Nasal cavity respiratory epithelium epithelial cell of viscerocranial mucosa (primary cell): ENCODE results near the gene DOC2A. TPM values are rescaled to one million over a fixed set of nuclear protein-coding genes. Genes with fewer than 3 reads are reported as not detected.

Experiments used
- total RNA-seq: library from RNA; depleted of rRNA; stranded (reverse); fragments of >200 nt; gene quantifications from 2 replicates; pipeline ENCODE4 v1.2.3, GENCODE V29; 2014

DOC2A gene
- total RNA-seq: 0.21 TPM in 1 of 2 replicates, not detected in the other

DNA sequence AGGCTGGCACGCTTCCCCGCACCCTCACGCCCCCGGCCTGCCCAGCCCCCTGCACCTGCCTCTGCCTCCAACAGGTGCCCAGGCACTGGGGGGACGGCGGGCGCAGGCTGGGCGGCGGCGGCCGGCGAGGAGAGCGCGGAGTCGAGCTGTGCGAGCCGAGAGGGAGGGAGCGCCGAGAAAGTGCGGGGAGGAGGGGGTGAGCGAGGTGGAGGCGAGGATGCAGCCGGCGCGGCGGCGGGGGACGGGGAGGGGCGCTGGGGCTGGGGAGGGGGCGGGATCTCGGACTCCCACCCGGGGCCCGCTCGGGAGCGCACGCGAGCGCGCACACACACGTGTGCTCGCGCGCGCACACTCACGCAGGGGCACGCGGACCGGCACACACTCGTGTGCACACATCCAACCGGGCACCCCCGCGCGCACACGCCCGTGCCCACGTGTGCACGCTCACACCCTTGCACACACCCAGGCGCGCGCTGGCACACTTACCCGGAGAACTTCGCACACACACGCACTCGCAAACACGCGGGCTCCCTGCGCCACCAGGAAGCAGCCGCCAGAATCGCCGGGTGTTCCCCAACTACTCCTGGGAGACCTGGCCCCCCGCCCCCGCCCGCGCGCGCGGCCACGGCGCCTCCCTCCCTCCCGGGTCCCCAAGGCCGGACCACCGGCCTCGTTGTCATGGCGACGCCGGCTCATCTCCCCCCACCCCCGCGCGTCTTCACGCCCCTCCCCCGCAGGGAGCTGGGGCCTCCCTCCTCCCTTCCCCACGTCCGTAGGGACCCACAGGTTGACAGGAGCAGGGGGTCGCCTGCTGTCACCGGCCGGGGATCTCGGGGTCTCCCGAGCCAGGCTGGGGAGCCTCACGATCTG, at the start of gene DOC2A:
Gene DOC2A (minus strand): TSS at position 184 of the 870 bp plus-strand sequence. CDS start 805 bp downstream, outside the sequence.

DNA sequence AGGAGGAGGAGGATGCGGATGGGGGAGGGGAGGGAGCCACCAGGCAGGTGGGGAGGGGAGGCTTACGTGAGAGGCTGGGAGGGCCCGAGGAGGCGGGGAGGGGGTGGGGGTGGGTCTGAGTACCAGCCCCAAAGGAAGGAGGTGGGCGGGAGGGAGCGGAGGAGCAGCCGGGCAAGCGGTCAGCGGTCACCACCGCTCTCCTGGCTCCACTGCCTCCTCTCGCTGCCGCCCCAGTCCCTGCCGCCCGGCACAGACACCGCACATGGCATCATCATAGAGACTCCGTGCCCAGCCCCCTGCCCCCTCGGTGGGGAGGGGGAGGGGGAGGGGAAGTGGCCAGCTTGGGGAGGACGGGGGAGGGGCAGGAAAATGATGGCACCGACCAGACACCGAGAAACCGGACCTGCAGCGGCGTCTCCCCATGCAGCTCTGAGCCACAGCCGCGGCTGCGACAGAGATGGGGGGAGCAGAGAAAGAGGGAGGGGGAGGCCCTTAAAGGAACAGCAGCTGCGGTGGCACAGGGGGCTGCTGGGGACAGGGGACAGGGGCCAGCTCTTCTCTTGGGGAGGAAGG, 20.1 kb upstream of the DOC2A start, which contains the start of gene TLCD3B:
Gene TLCD3B (minus strand): TSS at position 431 of the 573 bp plus-strand sequence. CDS start 744 bp downstream, outside the sequence.

DNA sequence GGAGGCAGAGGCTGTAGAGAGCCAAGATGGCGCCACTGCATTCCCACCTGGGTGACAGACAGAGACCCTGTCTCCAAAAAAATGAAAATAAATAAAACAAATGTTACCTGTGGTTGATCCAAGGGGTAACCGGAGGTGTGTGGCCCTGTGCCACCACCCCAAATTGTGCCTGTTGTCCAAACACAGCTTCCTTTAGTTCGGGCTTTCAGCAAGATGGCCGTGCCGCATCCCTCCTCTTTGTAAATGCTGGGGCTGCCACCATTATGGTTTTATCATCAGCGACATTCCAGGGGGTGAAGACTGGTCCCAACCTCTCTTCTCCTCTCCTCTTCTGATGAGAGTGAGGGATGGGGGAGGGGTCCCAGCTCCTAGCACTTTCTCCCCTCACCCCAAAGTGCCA, 12.1 kb upstream of the DOC2A start, which contains the start of gene C16orf92:
Gene C16orf92 (plus strand): TSS at position 312 of the 400 bp plus-strand sequence. CDS start 143 bp downstream, outside the sequence.

DNA sequence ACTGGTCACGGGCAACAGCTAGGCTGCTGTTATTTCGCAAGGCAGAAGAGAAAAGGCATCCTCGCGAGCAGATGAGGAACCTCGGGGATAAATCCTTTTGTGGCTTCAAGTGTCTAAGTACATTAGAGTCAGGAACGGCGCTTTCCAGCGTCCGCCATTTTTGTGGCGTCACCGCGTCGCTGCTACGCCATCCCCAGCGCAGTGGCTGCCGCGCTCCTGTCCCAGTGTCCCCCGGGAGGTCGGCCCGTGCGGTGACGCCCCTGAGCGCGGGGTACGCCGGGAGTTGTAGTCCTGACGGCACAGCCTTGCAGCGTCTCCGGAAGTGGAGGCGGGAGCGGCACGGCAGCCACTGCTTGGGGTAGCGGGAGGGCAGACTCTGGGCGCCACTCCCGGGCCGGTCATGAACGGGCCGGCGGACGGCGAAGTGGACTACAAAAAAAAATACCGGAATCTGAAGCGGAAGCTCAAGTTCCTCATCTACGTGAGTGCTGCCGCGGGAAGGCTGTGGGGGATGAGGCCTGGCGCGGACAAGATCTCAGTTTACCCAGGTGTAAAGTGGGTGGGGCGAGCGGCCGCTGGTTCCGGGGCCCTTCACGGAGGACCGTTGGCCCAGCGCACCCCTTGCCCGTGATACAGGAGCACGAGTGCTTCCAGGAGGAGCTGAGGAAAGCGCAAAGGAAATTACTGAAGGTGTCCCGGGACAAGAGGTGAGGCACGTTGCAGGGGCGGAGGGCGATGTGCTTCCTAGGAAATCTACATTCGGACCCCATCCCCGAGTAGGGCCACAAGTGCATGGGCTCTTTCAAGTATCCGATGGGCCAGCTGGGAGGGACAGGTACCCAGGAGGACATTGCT, 14.7 kb downstream of the DOC2A start, which contains the start of gene INO80E:
Gene INO80E (plus strand): TSS at position 331 of the 855 bp plus-strand sequence. CDS start 70 bp downstream, at position 401.

DNA sequence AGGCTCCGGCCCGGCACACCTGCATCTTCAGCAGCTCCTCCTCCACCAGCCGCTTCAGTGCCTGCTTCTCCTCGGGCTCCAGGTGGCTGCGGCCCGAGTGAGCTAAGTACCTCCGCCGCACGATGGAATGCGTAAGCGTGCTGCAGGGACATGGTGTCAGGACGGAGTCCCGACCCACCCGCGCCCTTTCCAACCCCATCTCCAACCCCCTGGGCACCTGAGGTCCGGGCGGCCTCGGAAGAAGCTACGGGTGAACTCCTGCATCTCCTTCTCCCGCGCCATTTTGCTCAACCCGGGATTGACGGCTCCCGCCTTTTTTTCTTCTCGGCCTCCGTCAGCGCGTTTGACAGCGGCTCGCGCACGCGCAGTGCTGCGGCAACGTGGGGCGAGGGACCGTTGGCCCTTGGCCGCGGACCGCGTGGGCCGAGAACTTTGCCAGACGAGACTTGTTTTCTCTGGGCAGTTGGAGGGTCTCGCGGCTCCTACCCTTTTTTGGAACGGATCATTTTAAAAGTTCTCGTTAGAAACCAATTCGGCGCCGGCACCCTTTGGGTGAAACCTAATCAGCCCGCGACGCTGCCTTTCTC, 15.4 kb downstream of the DOC2A start, which contains the start of gene HIRIP3:
Gene HIRIP3 (minus strand): TSS at position 294 of the 587 bp plus-strand sequence. CDS start 12 bp downstream, at position 282.

DNA sequence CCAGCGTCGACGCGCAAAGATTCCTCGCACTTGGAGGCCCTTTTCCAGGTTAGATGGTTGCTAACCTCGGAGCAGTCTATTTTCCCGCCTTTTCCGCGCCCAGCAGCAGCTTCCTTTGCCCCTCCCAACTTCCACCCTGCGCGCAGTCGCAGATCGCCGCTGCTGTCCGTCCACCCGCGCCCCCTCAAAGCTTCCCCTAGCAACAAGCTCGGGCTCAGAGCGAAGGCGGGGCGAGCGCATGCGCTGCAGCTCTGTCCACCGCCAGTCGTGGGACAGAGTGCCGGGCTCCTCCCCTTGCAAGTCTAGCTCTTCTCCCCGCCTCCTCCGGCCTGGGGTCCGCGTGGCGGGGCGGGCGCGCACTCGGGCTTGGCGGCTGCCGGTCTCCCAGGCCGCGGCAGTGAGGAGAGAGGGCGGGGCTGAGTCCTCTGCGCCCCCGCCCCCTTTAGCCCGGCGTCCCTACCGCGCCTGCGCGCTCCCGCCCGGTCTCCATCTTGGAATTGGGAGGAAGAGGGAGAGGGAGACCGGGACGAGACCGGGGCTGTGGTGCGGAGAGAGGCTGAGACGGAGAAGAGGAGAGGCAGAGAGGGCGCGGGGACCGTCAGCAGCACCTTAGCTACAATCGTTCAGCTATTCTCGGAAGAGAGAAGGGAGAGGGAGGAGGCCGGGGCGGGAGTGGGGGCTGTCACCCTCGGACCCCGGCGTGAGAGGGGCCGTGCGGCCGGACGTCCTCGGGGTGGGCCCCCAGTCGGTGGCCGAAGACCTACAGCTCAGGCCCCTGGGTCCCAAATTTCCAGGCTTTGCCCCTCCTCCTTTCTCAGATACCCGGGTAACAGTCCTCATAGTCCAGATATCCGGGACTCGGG, 37.2 kb downstream of the DOC2A start, which contains the start of gene TAOK2:
Gene TAOK2 (plus strand): TSS at position 485 of the 863 bp plus-strand sequence. CDS start 3,905 bp downstream, outside the sequence.

DNA sequence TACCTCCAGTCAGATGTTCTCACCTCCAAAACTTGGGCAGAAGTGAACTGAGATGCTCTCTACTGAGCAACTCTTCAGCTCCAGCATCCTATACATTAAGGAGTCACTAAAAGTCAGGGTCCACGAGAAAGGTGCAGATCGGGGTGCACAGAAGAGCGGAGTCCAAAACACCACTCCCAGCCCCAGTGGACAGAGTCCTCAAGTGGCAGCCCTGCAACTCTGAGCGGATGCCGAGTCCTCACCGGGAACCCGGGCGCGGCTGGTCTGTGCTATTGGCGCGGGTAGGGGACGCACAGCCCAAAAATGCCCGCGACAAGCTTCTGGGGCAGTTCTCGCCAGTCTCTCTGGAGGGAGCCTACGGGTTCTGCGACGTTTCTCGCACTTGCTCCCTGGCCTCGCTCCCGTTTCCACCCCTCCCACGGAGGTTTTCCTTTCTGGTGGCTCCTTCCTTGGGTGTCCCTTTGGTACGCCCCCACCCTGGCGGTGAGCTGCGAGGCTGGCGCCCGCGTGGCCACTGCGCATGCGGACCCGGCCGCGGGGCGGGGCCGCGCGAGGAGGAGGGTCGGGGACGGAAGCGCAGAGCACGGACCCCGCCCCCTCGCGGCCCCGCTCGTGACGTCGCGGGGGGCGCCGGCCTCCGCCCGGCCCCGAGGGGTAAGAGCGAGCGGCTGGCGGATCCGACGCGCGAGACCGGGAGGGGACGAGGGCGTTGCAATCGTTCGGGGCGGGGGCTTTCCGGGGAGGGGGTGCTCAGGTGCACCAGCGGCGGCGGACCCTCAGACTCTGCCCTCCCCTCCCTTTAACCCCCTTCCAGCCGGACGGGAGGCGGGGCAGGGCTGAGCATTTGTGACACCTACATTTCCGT, 49.1 kb downstream of the DOC2A start, which contains the start of gene TMEM219:
Gene TMEM219 (plus strand): TSS at position 601 of the 865 bp plus-strand sequence. CDS start 1,065 bp downstream, outside the sequence.

Other genes starting within 250 kb of the DOC2A start
- not detected in 2 replicates for gene ZG16, start 232.8 kb downstream of the DOC2A start, total RNA-seq
- 7.0 and 13.0 TPM in 2 replicates for gene KIF22, start 220.3 kb downstream of the DOC2A start, total RNA-seq
- 151 and 243 TPM in 2 replicates for gene MAZ, start 204.5 kb downstream of the DOC2A start, total RNA-seq
- not detected in 2 replicates for gene PRRT2, start 198.8 kb downstream of the DOC2A start, total RNA-seq
- 13.9 and 21.5 TPM in 2 replicates for gene PAGR1, start 194.9 kb downstream of the DOC2A start, total RNA-seq
- 74.2 and 246 TPM in 2 replicates for gene MVP, start 190.6 kb downstream of the DOC2A start, total RNA-seq
- gene CDIPT, start 147.8 kb downstream of the DOC2A start, total RNA-seq: 45.5 and 62.7 TPM in 2 replicates
- gene SEZ6L2, start 111.5 kb downstream of the DOC2A start, total RNA-seq: 4.8 and 18.9 TPM in 2 replicates
- 1.6 and 4.4 TPM in 2 replicates for gene ASPHD1, start 110.5 kb downstream of the DOC2A start, total RNA-seq
- 9.2 and 13.3 TPM in 2 replicates for gene KCTD13, start 84.8 kb downstream of the DOC2A start, total RNA-seq
- gene TMEM219, start 48.9 kb downstream of the DOC2A start, total RNA-seq: 49.9 and 50.0 TPM in 2 replicates
- 20.5 and 43.8 TPM in 2 replicates for gene TAOK2, start 37.2 kb downstream of the DOC2A start, total RNA-seq
- gene HIRIP3, start 15.4 kb downstream of the DOC2A start, total RNA-seq: 8.2 and 11.7 TPM in 2 replicates
- 14.4 and 19.4 TPM in 2 replicates for gene INO80E, start 14.8 kb downstream of the DOC2A start, total RNA-seq
- gene C16orf92, start 12.2 kb upstream of the DOC2A start, total RNA-seq: not detected in 2 replicates
- gene TLCD3B, start 20.2 kb upstream of the DOC2A start, total RNA-seq: not detected in 2 replicates
- 295 and 817 TPM in 2 replicates for gene ALDOA, start 54.7 kb upstream of the DOC2A start, total RNA-seq
- 136 and 178 TPM in 2 replicates for gene PPP4C, start 65.0 kb upstream of the DOC2A start, total RNA-seq
- gene TBX6, start 80.9 kb upstream of the DOC2A start, total RNA-seq: 0.34 and 0.85 TPM in 2 replicates
- gene YPEL3, start 85.2 kb upstream of the DOC2A start, total RNA-seq: 5.1 and 14.5 TPM in 2 replicates
- 1.8 and 3.8 TPM in 2 replicates for gene GDPD3, start 102.5 kb upstream of the DOC2A start, total RNA-seq
- gene MAPK3, start 112.2 kb upstream of the DOC2A start, total RNA-seq: 7.1 and 7.2 TPM in 2 replicates
- gene CORO1A, start 172.6 kb upstream of the DOC2A start, total RNA-seq: 0.78 and 1.0 TPM in 2 replicates
- gene BOLA2B, start 182.6 kb upstream of the DOC2A start, total RNA-seq: 32.4 and 51.9 TPM in 2 replicates
- gene SLX1A, start 182.8 kb upstream of the DOC2A start, total RNA-seq: 19.6 and 47.2 TPM in 2 replicates
- gene SULT1A3, start 188.2 kb upstream of the DOC2A start, total RNA-seq: 1.0 and 1.9 TPM in 2 replicates
- under 0.01 and 1.8 TPM in 2 replicates for gene NPIPB13, start 237.5 kb upstream of the DOC2A start, total RNA-seq